Measurements from ENCODE around the gene CAMK1D.
"Not testable (repeated sequence)": the region's sequence is repeated elsewhere in the genome, so short reads cannot be mapped to it uniquely, and the experiment has no call there.

The CAMK1D gene

GRCh38 chr10:12725580-12725888, 376.2 kb downstream of the CAMK1D start:
- H3K9me3 ChIP-seq (ENCODE audit: control insufficient read depth, low read length); H3K27me3 ChIP-seq (ENCODE audit: control insufficient read depth, insufficient read depth, low read length, poor library complexity, severe bottlenecking); H3K27ac ChIP-seq (ENCODE audit: insufficient read depth, low read depth, low read length, poor library complexity, severe bottlenecking); H3K4me3 ChIP-seq (ENCODE audit: insufficient read depth, low read depth, low read length); H3K4me1 ChIP-seq (ENCODE audit: control insufficient read depth, insufficient read depth, low read length); H3K36me3 ChIP-seq (ENCODE audit: control insufficient read depth, insufficient read depth, low read length): not testable (repeated sequence)
- WGBS, 2 experiments = 92 to 93% methylated on average over 5 of the region's 5 CpGs

- H3K27ac ChIP-seq (ENCODE audit: insufficient read depth, low read depth, low read length, poor library complexity, severe bottlenecking) = no peak overlapping the region
- WGBS, 2 experiments = 94 to 96% methylated on average over 19 of the region's 19 CpGs
- H3K4me1 ChIP-seq (ENCODE audit: control insufficient read depth, insufficient read depth, low read length) = peaks cover 3% of the 10 kb centered on the region
- H3K4me3 ChIP-seq (ENCODE audit: insufficient read depth, low read depth, low read length) = no peak overlapping the region
- H3K36me3 ChIP-seq (ENCODE audit: control insufficient read depth, insufficient read depth, low read length) = no peaks in the 10 kb centered on the region
- no peaks in the 10 kb centered on the region for H3K27me3 ChIP-seq (ENCODE audit: control insufficient read depth, insufficient read depth, low read length, poor library complexity, severe bottlenecking)
- H3K9me3 ChIP-seq (ENCODE audit: control insufficient read depth, low read length) = no peaks in the 10 kb centered on the region
Observed at GRCh38 chr10:12726971-12727831, 377.9 kb downstream of the CAMK1D start.

DNA sequence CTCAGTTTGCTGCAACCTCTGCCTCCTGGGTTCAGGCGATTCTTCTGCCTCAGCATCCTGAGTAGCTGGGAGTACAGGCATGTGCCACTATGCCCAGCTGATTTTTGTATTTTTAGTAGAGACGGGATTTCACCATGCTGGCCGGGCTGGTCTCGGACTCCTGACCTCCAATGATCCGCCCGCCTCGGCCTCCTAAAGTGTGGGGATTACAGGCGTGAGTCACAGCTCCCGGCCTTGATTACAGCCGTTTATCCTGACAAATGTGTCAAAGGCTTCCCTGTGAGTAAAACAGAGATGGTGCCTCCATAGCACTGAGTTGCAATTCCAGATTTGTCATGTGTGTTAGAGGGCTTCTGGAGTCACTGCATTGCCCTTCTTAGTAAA, 378.5 kb downstream of the CAMK1D start:
- WGBS, 2 experiments = 86 to 87% methylated on average over 10 of the region's 10 CpGs
- Histone ChIP-seq H3K27me3 (ENCODE audit: control insufficient read depth, insufficient read depth, low read length, poor library complexity, severe bottlenecking) (no peaks in the 10 kb centered on the region), H3K4me1 (ENCODE audit: control insufficient read depth, insufficient read depth, low read length) (peaks cover 3% of the 10 kb centered on the region), H3K27ac (ENCODE audit: insufficient read depth, low read depth, low read length, poor library complexity, severe bottlenecking) (no peak overlapping the region), H3K4me3 (ENCODE audit: insufficient read depth, low read depth, low read length) (no peak overlapping the region), H3K9me3 (ENCODE audit: control insufficient read depth, low read length) (no peaks in the 10 kb centered on the region), H3K36me3 (ENCODE audit: control insufficient read depth, insufficient read depth, low read length) (no peaks in the 10 kb centered on the region)

- H3K4me1 ChIP-seq (ENCODE audit: control insufficient read depth, insufficient read depth, low read length) = peaks cover 3% of the 10 kb centered on the region
- H3K9me3 ChIP-seq (ENCODE audit: control insufficient read depth, low read length) = no peaks in the 10 kb centered on the region
- no peak overlapping the region for H3K4me3 ChIP-seq (ENCODE audit: insufficient read depth, low read depth, low read length)
- no peak overlapping the region for H3K27ac ChIP-seq (ENCODE audit: insufficient read depth, low read depth, low read length, poor library complexity, severe bottlenecking)
- 94 to 95% methylated on average over 11 to 12 of the region's 12 CpGs for WGBS, 2 experiments
- H3K36me3 ChIP-seq (ENCODE audit: control insufficient read depth, insufficient read depth, low read length) = no peaks in the 10 kb centered on the region
- H3K27me3 ChIP-seq (ENCODE audit: control insufficient read depth, insufficient read depth, low read length, poor library complexity, severe bottlenecking) = no peaks in the 10 kb centered on the region
Observed at GRCh38 chr10:12728494-12728893, 379.1 kb downstream of the CAMK1D start.

GRCh38 chr10:12729885-12730284, 380.5 kb downstream of the CAMK1D start:
- H3K27ac ChIP-seq (ENCODE audit: insufficient read depth, low read depth, low read length, poor library complexity, severe bottlenecking) = no peak overlapping the region
- H3K9me3 ChIP-seq (ENCODE audit: control insufficient read depth, low read length) = no peaks in the 10 kb centered on the region
- no peaks in the 10 kb centered on the region for H3K36me3 ChIP-seq (ENCODE audit: control insufficient read depth, insufficient read depth, low read length)
- 61% methylated on average over 7 of the region's 7 CpGs for WGBS, 2 experiments
- peaks cover under 1% of the 10 kb centered on the region for H3K4me1 ChIP-seq (ENCODE audit: control insufficient read depth, insufficient read depth, low read length)
- H3K4me3 ChIP-seq (ENCODE audit: insufficient read depth, low read depth, low read length) = no peak overlapping the region
- no peaks in the 10 kb centered on the region for H3K27me3 ChIP-seq (ENCODE audit: control insufficient read depth, insufficient read depth, low read length, poor library complexity, severe bottlenecking)

DNA sequence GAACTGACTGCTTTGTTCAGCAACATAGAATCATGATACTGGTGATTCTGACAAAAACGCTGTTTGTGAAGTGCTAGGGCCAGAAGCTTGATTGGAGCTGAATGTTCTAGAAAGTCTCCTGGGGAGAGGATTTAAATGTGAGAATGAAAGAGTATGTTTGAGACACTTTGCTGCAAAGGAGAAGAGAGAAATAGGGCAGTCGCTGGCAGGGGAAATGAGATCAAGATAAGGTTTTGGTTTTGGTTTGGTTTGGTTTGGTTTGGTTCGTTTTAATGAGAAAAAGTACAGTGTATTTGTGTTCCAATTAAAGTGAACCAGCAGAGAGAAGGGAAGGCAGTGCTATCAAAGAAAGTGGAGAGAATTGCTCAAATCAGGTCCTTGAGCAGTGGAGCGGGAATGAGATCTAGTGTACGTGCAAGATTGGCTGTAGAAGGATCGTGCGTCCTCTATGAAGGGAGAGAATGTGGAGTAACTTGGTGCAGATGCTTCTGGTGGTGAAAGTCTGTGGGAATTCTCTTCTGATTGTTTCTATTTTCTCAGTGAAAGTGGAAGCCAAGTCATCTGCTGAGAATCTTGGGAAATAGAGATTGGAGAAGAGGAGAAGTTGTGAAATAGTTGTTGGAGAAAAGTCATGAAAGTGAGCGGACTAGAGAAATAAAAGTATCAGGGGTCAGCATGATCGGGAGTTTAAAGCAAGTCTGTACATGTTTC, 381.6 kb downstream of the CAMK1D start:
- Histone ChIP-seq H3K9me3 (ENCODE audit: control insufficient read depth, low read length) (no peaks in the 10 kb centered on the region), H3K36me3 (ENCODE audit: control insufficient read depth, insufficient read depth, low read length) (no peaks in the 10 kb centered on the region), H3K27ac (ENCODE audit: insufficient read depth, low read depth, low read length, poor library complexity, severe bottlenecking) (no peak overlapping the region), H3K4me3 (ENCODE audit: insufficient read depth, low read depth, low read length) (no peak overlapping the region), H3K27me3 (ENCODE audit: control insufficient read depth, insufficient read depth, low read length, poor library complexity, severe bottlenecking) (no peaks in the 10 kb centered on the region), H3K4me1 (ENCODE audit: control insufficient read depth, insufficient read depth, low read length) (no peaks in the 10 kb centered on the region)
- WGBS, 2 experiments = 94 to 96% methylated on average over 9 of the region's 9 CpGs

DNA sequence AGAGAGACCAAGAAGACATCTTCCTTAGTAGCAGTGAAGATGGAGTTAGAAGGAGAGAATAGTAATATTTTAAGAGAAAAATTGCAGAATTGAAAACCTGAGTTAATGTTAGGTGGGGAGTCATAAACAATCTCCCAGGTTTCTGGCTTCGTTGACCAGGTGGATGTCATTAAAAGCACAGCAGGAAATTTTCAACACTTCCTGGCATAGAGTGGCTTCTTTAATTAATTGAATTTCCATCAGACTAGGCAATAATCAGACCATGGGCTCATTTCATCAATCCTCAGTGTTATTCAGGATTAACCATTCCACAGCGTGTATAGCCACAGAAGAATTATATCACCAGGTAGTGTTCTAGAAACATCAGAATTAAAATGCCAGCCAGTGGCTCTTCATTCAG, 383.9 kb downstream of the CAMK1D start:
- WGBS, 2 experiments = 85 to 88% methylated on average over 2 of the region's 2 CpGs
- Histone ChIP-seq H3K4me1 (ENCODE audit: control insufficient read depth, insufficient read depth, low read length) (no peaks in the 10 kb centered on the region), H3K36me3 (ENCODE audit: control insufficient read depth, insufficient read depth, low read length) (no peaks in the 10 kb centered on the region)

GRCh38 chr10:12735843-12736462, 386.6 kb downstream of the CAMK1D start:
- Histone ChIP-seq H3K36me3 (ENCODE audit: control insufficient read depth, insufficient read depth, low read length) (no peaks in the 10 kb centered on the region), H3K27me3 (ENCODE audit: control insufficient read depth, insufficient read depth, low read length, poor library complexity, severe bottlenecking) (no peaks in the 10 kb centered on the region), H3K27ac (ENCODE audit: insufficient read depth, low read depth, low read length, poor library complexity, severe bottlenecking) (no peak overlapping the region), H3K4me3 (ENCODE audit: insufficient read depth, low read depth, low read length) (no peak overlapping the region), H3K9me3 (ENCODE audit: control insufficient read depth, low read length) (no peaks in the 10 kb centered on the region), H3K4me1 (ENCODE audit: control insufficient read depth, insufficient read depth, low read length) (no peaks in the 10 kb centered on the region)
- 83 to 85% methylated on average over 9 of the region's 9 CpGs for WGBS, 2 experiments

More for the DNA sequence above, 383.9 kb downstream of the CAMK1D start:
- no peak overlapping the region for H3K4me3 ChIP-seq (ENCODE audit: insufficient read depth, low read depth, low read length)
- H3K27me3 ChIP-seq (ENCODE audit: control insufficient read depth, insufficient read depth, low read length, poor library complexity, severe bottlenecking) = no peaks in the 10 kb centered on the region
- H3K27ac ChIP-seq (ENCODE audit: insufficient read depth, low read depth, low read length, poor library complexity, severe bottlenecking) = no peak overlapping the region
- H3K9me3 ChIP-seq (ENCODE audit: control insufficient read depth, low read length) = no peaks in the 10 kb centered on the region

GRCh38 chr10:12740813-12741212, 391.5 kb downstream of the CAMK1D start:
- WGBS, 2 experiments = 92 to 94% methylated on average over 3 of the region's 3 CpGs
- no peak overlapping the region for H3K27ac ChIP-seq (ENCODE audit: insufficient read depth, low read depth, low read length, poor library complexity, severe bottlenecking)

DNA sequence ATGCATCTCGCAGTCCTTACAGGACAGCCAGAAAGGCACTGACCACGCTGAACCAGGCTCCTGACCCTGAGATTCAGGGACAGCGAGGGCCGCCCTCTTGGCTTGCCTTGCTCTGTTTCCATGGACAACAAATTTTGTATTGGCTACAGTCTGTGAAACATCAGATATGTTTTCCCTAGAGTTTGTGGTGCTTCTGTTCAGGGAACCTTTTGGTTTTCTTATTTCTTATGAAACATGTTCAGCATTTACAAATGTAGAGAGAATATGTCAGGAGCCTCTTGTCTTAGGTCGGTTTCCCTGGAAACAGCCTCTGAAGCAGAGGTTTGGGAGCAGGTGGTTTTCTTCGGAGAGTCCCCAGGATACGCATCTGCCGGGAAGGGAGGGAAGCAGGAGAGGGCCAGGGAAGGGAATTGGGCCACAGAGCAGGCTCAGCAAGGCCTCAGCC, 392.0 kb downstream of the CAMK1D start:
- Histone ChIP-seq H3K4me3 (ENCODE audit: insufficient read depth, low read depth, low read length) (no peak overlapping the region), H3K27me3 (ENCODE audit: control insufficient read depth, insufficient read depth, low read length, poor library complexity, severe bottlenecking) (no peaks in the 10 kb centered on the region), H3K27ac (ENCODE audit: insufficient read depth, low read depth, low read length, poor library complexity, severe bottlenecking) (no peak overlapping the region), H3K9me3 (ENCODE audit: control insufficient read depth, low read length) (no peaks in the 10 kb centered on the region), H3K4me1 (ENCODE audit: control insufficient read depth, insufficient read depth, low read length) (no peaks in the 10 kb centered on the region), H3K36me3 (ENCODE audit: control insufficient read depth, insufficient read depth, low read length) (no peaks in the 10 kb centered on the region)
- 90 to 95% methylated on average over 8 of the region's 8 CpGs for WGBS, 2 experiments

More at GRCh38 chr10:12740813-12741212, 391.5 kb downstream of the CAMK1D start:
- H3K36me3 ChIP-seq (ENCODE audit: control insufficient read depth, insufficient read depth, low read length) = no peaks in the 10 kb centered on the region
- no peak overlapping the region for H3K4me3 ChIP-seq (ENCODE audit: insufficient read depth, low read depth, low read length)
- no peaks in the 10 kb centered on the region for H3K9me3 ChIP-seq (ENCODE audit: control insufficient read depth, low read length)
- H3K4me1 ChIP-seq (ENCODE audit: control insufficient read depth, insufficient read depth, low read length) = no peaks in the 10 kb centered on the region
- H3K27me3 ChIP-seq (ENCODE audit: control insufficient read depth, insufficient read depth, low read length, poor library complexity, severe bottlenecking) = no peaks in the 10 kb centered on the region
